HEK293 (cell line): Measurements from ENCODE around the gene GALNT16.

Source experiments
- EGR2 ChIP-seq: fragments of 450-650 bp; formaldehyde crosslinking; IDR thresholded peaks from 2 replicates; pipeline ENCODE4 v1.5.1; 2016; ENCODE audit warnings: low read depth, missing biosample characterization, missing genetic modification characterization
- GLIS1 ChIP-seq: fragments of 450-650 bp; formaldehyde crosslinking; IDR thresholded peaks from 2 replicates; pipeline ENCODE4 v1.5.1; 2016; ENCODE audit warnings: missing biosample characterization, missing genetic modification characterization
- KLF8 ChIP-seq: fragments of 450-650 bp; formaldehyde crosslinking; IDR thresholded peaks from 2 replicates; pipeline ENCODE4 v1.5.1; 2016; ENCODE audit warnings: missing biosample characterization, missing genetic modification characterization
- ZFP41 ChIP-seq: fragments of 450-650 bp; formaldehyde crosslinking; IDR thresholded peaks from 2 replicates; pipeline ENCODE4 v1.5.1; 2016; ENCODE audit warnings: missing biosample characterization, missing genetic modification characterization, borderline replicate concordance
- ZNF133 ChIP-seq: fragments of 450-650 bp; formaldehyde crosslinking; IDR thresholded peaks from 2 replicates; pipeline ENCODE4 v1.5.1; 2016; ENCODE audit warnings: missing biosample characterization, missing genetic modification characterization
- ZNF146 ChIP-seq: fragments of 450-650 bp; formaldehyde crosslinking; IDR thresholded peaks from 2 replicates; pipeline ENCODE4 v1.5.1; 2016; ENCODE audit warnings: missing biosample characterization, missing genetic modification characterization
- ZNF155 ChIP-seq: fragments of 450-650 bp; formaldehyde crosslinking; IDR thresholded peaks from 2 replicates; pipeline ENCODE4 v1.5.1; 2016; ENCODE audit warnings: missing biosample characterization, missing genetic modification characterization
- ZNF174 ChIP-seq: fragments of 450-650 bp; formaldehyde crosslinking; IDR thresholded peaks from 2 replicates; pipeline ENCODE4 v1.5.0; 2017; ENCODE audit warnings: missing biosample characterization, mild to moderate bottlenecking, missing genetic modification characterization
- ZNF19 ChIP-seq: fragments of 450-650 bp; formaldehyde crosslinking; IDR thresholded peaks from 2 replicates; pipeline ENCODE4; 2016; ENCODE audit warnings: missing biosample characterization, missing genetic modification characterization, low read depth
- ZNF302 ChIP-seq: fragments of 450-650 bp; formaldehyde crosslinking; IDR thresholded peaks from 2 replicates; pipeline ENCODE4 v1.5.1; 2016; ENCODE audit warnings: missing biosample characterization, missing genetic modification characterization, low read depth
- ZNF324 ChIP-seq: fragments of 450-650 bp; formaldehyde crosslinking; IDR thresholded peaks from 2 replicates; pipeline ENCODE4 v1.5.1; 2016; ENCODE audit warnings: missing biosample characterization, missing genetic modification characterization
- ZNF404 ChIP-seq: fragments of 450-650 bp; formaldehyde crosslinking; IDR thresholded peaks from 2 replicates; pipeline ENCODE4 v1.5.1; 2017; ENCODE audit warnings: missing biosample characterization, missing genetic modification characterization
- ZNF555 ChIP-seq: fragments of 450-650 bp; formaldehyde crosslinking; conservative IDR thresholded peaks from 2 replicates; pipeline ENCODE4 v1.5.1; 2017; ENCODE audit warnings: missing biosample characterization, mild to moderate bottlenecking, missing genetic modification characterization, inconsistent platforms
- ZNF561 ChIP-seq: fragments of 450-650 bp; IDR thresholded peaks from 2 replicates; pipeline ENCODE4 v1.5.1; 2018; ENCODE audit warnings: missing biosample characterization, missing genetic modification characterization, borderline replicate concordance
- ZNF621 ChIP-seq: fragments of 450-650 bp; formaldehyde crosslinking; IDR thresholded peaks from 2 replicates; pipeline ENCODE4 v1.5.1; 2017; ENCODE audit warnings: missing biosample characterization, missing genetic modification characterization
- ZNF768 ChIP-seq: fragments of 450-650 bp; formaldehyde crosslinking; IDR thresholded peaks from 2 replicates; pipeline ENCODE4 v1.5.1; 2018; ENCODE audit warnings: missing biosample characterization, mild to moderate bottlenecking, missing genetic modification characterization
- ZSCAN30 ChIP-seq: fragments of 450-650 bp; IDR thresholded peaks from 2 replicates; pipeline ENCODE4 v1.5.1; 2018; ENCODE audit warnings: missing biosample characterization, mild to moderate bottlenecking, missing genetic modification characterization, moderate library complexity
- TF ChIP-seq, protein P1 (sequence below): fragments of 450-650 bp; formaldehyde crosslinking; IDR thresholded peaks from 2 replicates; pipeline ENCODE4 v1.5.1; 2017; ENCODE audit warnings: missing biosample characterization, missing genetic modification characterization
- TF ChIP-seq, protein P2 (sequence below): fragments of 450-650 bp; formaldehyde crosslinking; IDR thresholded peaks from 2 replicates; pipeline ENCODE4 v1.5.1; 2016; ENCODE audit warnings: missing biosample characterization, missing genetic modification characterization, borderline replicate concordance
- TF ChIP-seq, protein P3 (sequence below): fragments of 450-650 bp; formaldehyde crosslinking; IDR thresholded peaks from 2 replicates; pipeline ENCODE4 v1.5.0; 2017; ENCODE audit warnings: missing biosample characterization, missing genetic modification characterization, borderline replicate concordance
- TF ChIP-seq, protein P4 (sequence below): fragments of 450-650 bp; formaldehyde crosslinking; IDR thresholded peaks from 2 replicates; pipeline ENCODE4 v1.5.1; 2016; ENCODE audit warnings: missing biosample characterization, missing genetic modification characterization
- TF ChIP-seq, protein P5 (sequence below): fragments of 450-650 bp; formaldehyde crosslinking; IDR thresholded peaks from 2 replicates; pipeline ENCODE4 v1.5.1; 2016; ENCODE audit warnings: missing biosample characterization, missing genetic modification characterization
- TF ChIP-seq, protein P6 (sequence below): fragments of 450-650 bp; formaldehyde crosslinking; IDR thresholded peaks from 2 replicates; pipeline ENCODE4 v1.5.1; 2016; ENCODE audit warnings: missing biosample characterization, missing genetic modification characterization
- TF ChIP-seq, protein P7 (sequence below): fragments of 450-650 bp; formaldehyde crosslinking; IDR thresholded peaks from 2 replicates; pipeline ENCODE4 v1.5.1; 2017; ENCODE audit warnings: missing biosample characterization, mild to moderate bottlenecking, missing genetic modification characterization, moderate library complexity

Gene GALNT16

DNA sequence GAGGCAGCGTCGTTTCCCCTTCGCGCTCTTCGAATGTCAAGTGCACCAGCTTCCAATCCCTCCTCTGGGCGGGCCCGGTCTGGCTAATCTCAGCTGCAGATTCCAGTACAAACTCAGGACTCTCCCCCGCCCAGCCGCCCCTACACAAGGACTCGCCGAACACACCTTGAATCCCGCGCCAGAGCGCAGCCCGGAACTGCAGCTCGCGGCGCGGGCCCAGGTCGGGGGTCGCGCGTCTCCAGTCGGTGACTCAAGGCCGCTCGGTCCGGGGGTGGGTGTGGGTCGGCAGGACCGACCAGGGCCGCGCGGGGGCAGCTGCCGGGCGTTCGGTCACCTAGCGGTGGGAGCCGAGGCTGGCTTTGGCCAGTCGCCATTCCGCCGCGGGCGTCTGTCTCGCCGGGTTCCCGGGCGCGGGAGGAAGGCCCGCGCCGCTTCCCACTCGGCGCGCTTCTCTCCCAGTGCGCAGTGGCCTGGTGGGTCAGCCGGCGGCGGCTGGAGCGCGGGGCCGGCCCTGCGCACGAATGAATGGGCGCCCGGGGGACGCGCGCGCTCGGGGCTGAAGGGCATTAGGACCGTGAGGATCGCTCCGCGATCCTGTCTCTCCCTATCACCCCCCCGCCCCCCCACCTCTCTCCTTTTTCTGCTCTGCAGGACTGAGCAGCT is at the start of gene GALNT16 (continued):
- TF ChIP-seq ZNF621, result no peak
- no peak for TF ChIP-seq ZFP41 (tag by site-specific recombination)
- TF ChIP-seq, protein P1, sequence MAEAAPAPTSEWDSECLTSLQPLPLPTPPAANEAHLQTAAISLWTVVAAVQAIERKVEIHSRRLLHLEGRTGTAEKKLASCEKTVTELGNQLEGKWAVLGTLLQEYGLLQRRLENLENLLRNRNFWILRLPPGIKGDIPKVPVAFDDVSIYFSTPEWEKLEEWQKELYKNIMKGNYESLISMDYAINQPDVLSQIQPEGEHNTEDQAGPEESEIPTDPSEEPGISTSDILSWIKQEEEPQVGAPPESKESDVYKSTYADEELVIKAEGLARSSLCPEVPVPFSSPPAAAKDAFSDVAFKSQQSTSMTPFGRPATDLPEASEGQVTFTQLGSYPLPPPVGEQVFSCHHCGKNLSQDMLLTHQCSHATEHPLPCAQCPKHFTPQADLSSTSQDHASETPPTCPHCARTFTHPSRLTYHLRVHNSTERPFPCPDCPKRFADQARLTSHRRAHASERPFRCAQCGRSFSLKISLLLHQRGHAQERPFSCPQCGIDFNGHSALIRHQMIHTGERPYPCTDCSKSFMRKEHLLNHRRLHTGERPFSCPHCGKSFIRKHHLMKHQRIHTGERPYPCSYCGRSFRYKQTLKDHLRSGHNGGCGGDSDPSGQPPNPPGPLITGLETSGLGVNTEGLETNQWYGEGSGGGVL (tag by site-specific recombination), result 0 out of 2 replicates have a peak, but pooled peaks have one; percentile 26
- TF ChIP-seq ZNF174, result no peak
- TF ChIP-seq, protein P2, sequence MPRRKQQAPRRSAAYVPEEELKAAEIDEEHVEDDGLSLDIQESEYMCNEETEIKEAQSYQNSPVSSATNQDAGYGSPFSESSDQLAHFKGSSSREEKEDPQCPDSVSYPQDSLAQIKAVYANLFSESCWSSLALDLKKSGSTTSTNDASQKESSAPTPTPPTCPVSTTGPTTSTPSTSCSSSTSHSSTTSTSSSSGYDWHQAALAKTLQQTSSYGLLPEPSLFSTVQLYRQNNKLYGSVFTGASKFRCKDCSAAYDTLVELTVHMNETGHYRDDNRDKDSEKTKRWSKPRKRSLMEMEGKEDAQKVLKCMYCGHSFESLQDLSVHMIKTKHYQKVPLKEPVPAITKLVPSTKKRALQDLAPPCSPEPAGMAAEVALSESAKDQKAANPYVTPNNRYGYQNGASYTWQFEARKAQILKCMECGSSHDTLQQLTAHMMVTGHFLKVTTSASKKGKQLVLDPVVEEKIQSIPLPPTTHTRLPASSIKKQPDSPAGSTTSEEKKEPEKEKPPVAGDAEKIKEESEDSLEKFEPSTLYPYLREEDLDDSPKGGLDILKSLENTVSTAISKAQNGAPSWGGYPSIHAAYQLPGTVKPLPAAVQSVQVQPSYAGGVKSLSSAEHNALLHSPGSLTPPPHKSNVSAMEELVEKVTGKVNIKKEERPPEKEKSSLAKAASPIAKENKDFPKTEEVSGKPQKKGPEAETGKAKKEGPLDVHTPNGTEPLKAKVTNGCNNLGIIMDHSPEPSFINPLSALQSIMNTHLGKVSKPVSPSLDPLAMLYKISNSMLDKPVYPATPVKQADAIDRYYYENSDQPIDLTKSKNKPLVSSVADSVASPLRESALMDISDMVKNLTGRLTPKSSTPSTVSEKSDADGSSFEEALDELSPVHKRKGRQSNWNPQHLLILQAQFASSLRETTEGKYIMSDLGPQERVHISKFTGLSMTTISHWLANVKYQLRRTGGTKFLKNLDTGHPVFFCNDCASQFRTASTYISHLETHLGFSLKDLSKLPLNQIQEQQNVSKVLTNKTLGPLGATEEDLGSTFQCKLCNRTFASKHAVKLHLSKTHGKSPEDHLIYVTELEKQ, result no peak
- TF ChIP-seq ZNF302, result no peak
- no peak for TF ChIP-seq ZNF133
- TF ChIP-seq, protein P3, sequence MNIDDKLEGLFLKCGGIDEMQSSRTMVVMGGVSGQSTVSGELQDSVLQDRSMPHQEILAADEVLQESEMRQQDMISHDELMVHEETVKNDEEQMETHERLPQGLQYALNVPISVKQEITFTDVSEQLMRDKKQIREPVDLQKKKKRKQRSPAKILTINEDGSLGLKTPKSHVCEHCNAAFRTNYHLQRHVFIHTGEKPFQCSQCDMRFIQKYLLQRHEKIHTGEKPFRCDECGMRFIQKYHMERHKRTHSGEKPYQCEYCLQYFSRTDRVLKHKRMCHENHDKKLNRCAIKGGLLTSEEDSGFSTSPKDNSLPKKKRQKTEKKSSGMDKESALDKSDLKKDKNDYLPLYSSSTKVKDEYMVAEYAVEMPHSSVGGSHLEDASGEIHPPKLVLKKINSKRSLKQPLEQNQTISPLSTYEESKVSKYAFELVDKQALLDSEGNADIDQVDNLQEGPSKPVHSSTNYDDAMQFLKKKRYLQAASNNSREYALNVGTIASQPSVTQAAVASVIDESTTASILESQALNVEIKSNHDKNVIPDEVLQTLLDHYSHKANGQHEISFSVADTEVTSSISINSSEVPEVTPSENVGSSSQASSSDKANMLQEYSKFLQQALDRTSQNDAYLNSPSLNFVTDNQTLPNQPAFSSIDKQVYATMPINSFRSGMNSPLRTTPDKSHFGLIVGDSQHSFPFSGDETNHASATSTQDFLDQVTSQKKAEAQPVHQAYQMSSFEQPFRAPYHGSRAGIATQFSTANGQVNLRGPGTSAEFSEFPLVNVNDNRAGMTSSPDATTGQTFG (tag by site-specific recombination), result no peak
- no peak for TF ChIP-seq ZNF324 (tag by site-specific recombination)
- no peak for TF ChIP-seq ZNF768 (tag by site-specific recombination)
- TF ChIP-seq, protein P4, sequence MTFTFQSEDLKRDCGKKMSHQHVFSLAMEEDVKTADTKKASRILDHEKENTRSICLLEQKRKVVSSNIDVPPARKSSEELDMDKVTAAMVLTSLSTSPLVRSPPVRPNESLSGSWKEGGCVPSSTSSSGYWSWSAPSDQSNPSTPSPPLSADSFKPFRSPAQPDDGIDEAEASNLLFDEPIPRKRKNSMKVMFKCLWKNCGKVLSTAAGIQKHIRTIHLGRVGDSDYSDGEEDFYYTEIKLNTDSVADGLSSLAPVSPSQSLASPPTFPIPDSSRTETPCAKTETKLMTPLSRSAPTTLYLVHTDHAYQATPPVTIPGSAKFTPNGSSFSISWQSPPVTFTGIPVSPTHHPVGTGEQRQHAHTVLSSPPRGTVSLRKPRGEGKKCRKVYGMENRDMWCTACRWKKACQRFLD (tag by site-specific recombination), result no peak
- TF ChIP-seq, protein P5, sequence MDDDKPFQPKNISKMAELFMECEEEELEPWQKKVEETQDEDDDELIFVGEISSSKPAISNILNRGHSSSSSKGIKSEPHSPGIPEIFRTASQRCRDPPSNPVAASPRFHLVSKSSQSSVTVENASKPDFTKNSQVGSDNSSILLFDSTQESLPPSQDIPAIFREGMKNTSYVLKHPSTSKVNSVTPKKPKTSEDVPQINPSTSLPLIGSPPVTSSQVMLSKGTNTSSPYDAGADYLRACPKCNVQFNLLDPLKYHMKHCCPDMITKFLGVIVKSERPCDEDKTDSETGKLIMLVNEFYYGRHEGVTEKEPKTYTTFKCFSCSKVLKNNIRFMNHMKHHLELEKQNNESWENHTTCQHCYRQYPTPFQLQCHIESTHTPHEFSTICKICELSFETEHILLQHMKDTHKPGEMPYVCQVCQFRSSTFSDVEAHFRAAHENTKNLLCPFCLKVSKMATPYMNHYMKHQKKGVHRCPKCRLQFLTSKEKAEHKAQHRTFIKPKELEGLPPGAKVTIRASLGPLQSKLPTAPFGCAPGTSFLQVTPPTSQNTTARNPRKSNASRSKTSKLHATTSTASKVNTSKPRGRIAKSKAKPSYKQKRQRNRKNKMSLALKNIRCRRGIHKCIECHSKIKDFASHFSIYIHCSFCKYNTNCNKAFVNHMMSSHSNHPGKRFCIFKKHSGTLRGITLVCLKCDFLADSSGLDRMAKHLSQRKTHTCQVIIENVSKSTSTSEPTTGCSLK (tag by site-specific recombination), result no peak
- TF ChIP-seq, protein P6, sequence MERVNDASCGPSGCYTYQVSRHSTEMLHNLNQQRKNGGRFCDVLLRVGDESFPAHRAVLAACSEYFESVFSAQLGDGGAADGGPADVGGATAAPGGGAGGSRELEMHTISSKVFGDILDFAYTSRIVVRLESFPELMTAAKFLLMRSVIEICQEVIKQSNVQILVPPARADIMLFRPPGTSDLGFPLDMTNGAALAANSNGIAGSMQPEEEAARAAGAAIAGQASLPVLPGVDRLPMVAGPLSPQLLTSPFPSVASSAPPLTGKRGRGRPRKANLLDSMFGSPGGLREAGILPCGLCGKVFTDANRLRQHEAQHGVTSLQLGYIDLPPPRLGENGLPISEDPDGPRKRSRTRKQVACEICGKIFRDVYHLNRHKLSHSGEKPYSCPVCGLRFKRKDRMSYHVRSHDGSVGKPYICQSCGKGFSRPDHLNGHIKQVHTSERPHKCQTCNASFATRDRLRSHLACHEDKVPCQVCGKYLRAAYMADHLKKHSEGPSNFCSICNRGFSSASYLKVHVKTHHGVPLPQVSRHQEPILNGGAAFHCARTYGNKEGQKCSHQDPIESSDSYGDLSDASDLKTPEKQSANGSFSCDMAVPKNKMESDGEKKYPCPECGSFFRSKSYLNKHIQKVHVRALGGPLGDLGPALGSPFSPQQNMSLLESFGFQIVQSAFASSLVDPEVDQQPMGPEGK, result peak; percentile 47; the same call in 1 of the 2 replicates
- TF ChIP-seq, protein P7, sequence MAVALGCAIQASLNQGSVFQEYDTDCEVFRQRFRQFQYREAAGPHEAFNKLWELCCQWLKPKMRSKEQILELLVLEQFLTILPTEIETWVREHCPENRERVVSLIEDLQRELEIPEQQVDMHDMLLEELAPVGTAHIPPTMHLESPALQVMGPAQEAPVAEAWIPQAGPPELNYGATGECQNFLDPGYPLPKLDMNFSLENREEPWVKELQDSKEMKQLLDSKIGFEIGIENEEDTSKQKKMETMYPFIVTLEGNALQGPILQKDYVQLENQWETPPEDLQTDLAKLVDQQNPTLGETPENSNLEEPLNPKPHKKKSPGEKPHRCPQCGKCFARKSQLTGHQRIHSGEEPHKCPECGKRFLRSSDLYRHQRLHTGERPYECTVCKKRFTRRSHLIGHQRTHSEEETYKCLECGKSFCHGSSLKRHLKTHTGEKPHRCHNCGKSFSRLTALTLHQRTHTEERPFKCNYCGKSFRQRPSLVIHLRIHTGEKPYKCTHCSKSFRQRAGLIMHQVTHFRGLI (tag by site-specific recombination), result no peak
- no peak; the same call in 1 of the 2 replicates for TF ChIP-seq KLF8 (tag by site-specific recombination)
- no peak for TF ChIP-seq ZNF19 (tag by site-specific recombination)
- TF ChIP-seq ZNF146 (tag by site-specific recombination), result no peak
- 0 out of 2 replicates have a peak, but pooled peaks have one; percentile 9 for TF ChIP-seq ZSCAN30 (tag by site-specific recombination)
- TF ChIP-seq ZNF555, result no peak
- peak; percentile 57 for TF ChIP-seq EGR2 (tag by site-specific recombination)
- no peak for TF ChIP-seq GLIS1 (tag by site-specific recombination)
- TF ChIP-seq ZNF561 (tag by site-specific recombination), result peak; percentile 46; the same call in 1 of the 2 replicates
- no peak for TF ChIP-seq ZNF155 (tag by site-specific recombination)
- TF ChIP-seq ZNF404 (tag by site-specific recombination), result no peak
